ENCODE data around the gene GPX7. TPM values are rescaled to one million over a fixed set of nuclear protein-coding genes. Genes with fewer than 3 reads are reported as not detected.
"Not testable (repeated sequence)": the region's sequence is repeated elsewhere in the genome, so short reads cannot be mapped to it uniquely, and the experiment has no call there.

GPX7 gene
- 100 to 1,000 TPM in 11 of 12 donors, not detected in 1; 112 to 157 (median 137) TPM for polyA plus RNA-seq (ENCODE audit: insufficient read length in 12 of 12)
- long read RNA-seq, donor 1, transcript GPX7-201 (3 exons, 1,228 nt), result major isoform, 29 of 32 reads
- long read RNA-seq, donor 1, partial matches to known transcripts, result 0 of 32 reads
- long read RNA-seq, donor 1, other reads (novel, unspliced or antisense), result 0 of 32 reads
- long read RNA-seq, donor 2, transcript GPX7-201 (3 exons, 1,228 nt), result major isoform, 109 of 110 reads
- long read RNA-seq, donor 2, partial matches to known transcripts, result 0 of 110 reads
- long read RNA-seq, donor 2, other reads (novel, unspliced or antisense), result 0 of 110 reads
- long read RNA-seq, donor 3, transcript GPX7-201 (3 exons, 1,228 nt), result major isoform, 50 of 53 reads
- long read RNA-seq, donor 3, partial matches to known transcripts, result 0 of 53 reads
- long read RNA-seq, donor 3, other reads (novel, unspliced or antisense), result 0 of 53 reads
- long read RNA-seq, donor 4, transcript GPX7-201 (3 exons, 1,228 nt), result major isoform, 40 of 42 reads
- long read RNA-seq, donor 4, partial matches to known transcripts, result 0 of 42 reads
- long read RNA-seq, donor 4, other reads (novel, unspliced or antisense), result 0 of 42 reads
- long read RNA-seq, donor 5, transcript GPX7-201 (3 exons, 1,228 nt), result major isoform, 136 of 146 reads
- long read RNA-seq, donor 5, partial matches to known transcripts, result 0 of 146 reads
- long read RNA-seq, donor 5, other reads (novel, unspliced or antisense), result 7 of 146 reads
- long read RNA-seq, donor 6, transcript GPX7-201 (3 exons, 1,228 nt), result major isoform, 58 of 67 reads
- long read RNA-seq, donor 6, partial matches to known transcripts, result 6 of 67 reads
- long read RNA-seq, donor 6, other reads (novel, unspliced or antisense), result 0 of 67 reads
- long read RNA-seq, donor 7, transcript GPX7-201 (3 exons, 1,228 nt), result major isoform, 53 of 53 reads
- long read RNA-seq, donor 7, partial matches to known transcripts, result 0 of 53 reads
- long read RNA-seq, donor 7, other reads (novel, unspliced or antisense), result 0 of 53 reads
- long read RNA-seq, donor 8, transcript GPX7-201 (3 exons, 1,228 nt), result major isoform, 128 of 137 reads
- long read RNA-seq, donor 8, partial matches to known transcripts, result 5 of 137 reads
- long read RNA-seq, donor 8, other reads (novel, unspliced or antisense), result 0 of 137 reads
- long read RNA-seq, donor 9, transcript GPX7-201 (3 exons, 1,228 nt), result major isoform, 76 of 82 reads
- long read RNA-seq, donor 9, transcript GPX7-202 (2 exons, 873 nt), result minor isoform, 6 of 82 reads
- long read RNA-seq, donor 9, partial matches to known transcripts, result 0 of 82 reads
- long read RNA-seq, donor 9, other reads (novel, unspliced or antisense), result 0 of 82 reads
- long read RNA-seq, donor 10, transcript GPX7-202 (2 exons, 873 nt), result minor isoform, 5 of 106 reads
- long read RNA-seq, donor 10, transcript GPX7-201 (3 exons, 1,228 nt), result major isoform, 101 of 106 reads
- long read RNA-seq, donor 10, partial matches to known transcripts, result 0 of 106 reads
- long read RNA-seq, donor 10, other reads (novel, unspliced or antisense), result 0 of 106 reads
- long read RNA-seq, donor 11, transcript GPX7-201 (3 exons, 1,228 nt), result major isoform, 110 of 114 reads
- long read RNA-seq, donor 11, partial matches to known transcripts, result 0 of 114 reads
- long read RNA-seq, donor 11, other reads (novel, unspliced or antisense), result 0 of 114 reads

- DNase-seq, result peak; percentile 53
These were observed at the start of gene GPX7 for GRCh38 chr1:52601991-52602855. TSS of gene GPX7 (plus strand) at chr1:52602371. CDS start at chr1:52602410, 39 bp downstream.

DNA sequence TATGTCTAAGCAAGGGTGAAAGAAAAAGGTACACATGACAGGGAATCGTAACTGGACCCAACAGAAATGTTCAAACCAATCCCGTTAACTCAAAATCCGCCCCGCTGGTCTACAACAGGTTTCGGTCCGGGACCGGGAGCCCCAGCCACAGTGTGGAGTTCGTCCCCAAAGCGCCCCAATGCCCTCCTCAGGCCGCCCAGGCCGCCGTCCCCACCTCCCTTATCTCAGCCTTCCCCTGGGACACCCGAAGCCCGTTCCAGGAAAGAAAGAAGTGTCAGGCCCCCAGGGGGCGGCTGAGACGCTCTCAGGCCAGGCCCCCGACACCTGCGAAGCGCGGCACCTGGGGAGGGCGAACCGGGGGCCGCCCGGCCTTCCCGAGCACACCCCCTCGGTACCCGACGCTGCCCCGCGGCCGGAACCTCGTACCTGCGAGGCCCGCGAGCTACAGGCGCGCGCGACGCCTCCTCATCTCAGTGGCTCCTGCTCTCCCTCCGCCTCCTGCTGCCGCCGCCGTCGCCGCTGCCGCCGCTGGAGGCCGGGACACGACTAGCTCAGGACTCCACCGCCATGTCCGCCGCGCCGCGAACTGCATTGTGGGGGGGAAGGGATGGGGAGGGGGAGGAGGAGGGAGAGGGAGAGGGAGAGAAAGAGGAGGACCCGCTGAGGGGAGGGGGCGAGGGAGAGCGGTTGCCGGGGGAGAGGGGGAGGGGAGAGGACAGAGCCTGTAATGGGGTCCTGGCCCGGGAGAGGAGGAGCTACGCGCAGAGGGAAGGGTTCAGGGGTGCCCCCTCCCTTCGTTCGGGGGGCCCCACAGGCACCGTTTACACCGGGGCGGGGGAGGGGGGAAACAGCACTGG lies 49.4 kb upstream of the GPX7 start, which contains the start of gene TUT4:
Gene TUT4 (minus strand): TSS at position 588 of the 857 bp plus-strand sequence. CDS start 26,812 bp downstream, outside the sequence.
- peak; percentile 93 for DNase-seq

DNA sequence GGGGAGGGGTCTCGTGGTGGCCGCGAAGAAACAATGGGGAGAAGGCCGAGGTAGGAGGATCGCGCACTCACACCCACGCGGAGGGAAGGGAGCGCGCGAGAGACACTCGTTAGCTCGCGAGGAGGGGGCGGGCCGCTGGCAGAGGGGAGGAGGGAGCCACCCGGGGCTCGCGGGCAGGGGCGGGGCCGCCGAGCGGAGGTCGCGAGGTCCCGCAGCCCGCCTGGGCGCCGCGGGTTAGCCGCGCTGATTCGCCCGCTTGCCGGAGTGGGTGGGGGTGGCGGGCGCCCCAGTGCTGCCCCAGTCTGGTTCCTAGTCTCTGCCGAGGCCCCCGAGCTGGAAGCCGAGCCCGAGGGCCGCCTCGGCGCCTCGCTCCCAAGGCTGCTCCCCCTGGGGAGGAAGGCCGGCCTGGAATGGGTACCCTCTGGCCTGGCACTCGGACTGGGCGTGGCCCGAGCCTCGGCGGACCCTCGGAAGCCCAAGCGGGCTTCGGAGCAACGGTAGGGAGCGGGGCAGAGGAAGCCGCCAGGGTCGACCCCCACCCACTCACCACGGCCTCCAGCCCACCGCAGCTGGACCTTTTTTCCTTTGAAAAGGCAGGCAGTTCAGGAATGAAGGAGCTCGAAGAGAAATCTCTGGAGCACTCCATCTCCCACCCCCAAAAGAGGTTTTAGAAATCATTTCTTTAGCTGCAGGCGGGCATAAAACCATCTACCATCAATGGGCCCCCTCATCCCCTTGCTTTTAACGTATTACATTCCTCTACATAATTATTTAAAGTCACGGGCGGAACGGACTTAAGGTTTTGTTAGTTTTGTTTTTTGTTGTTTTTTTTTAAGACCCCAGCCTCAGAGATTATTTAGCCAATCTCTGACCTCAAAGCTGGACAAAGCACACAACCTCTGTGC lies 48.6 kb upstream of the GPX7 start:
- DNase-seq, result peak; percentile 62

DNA sequence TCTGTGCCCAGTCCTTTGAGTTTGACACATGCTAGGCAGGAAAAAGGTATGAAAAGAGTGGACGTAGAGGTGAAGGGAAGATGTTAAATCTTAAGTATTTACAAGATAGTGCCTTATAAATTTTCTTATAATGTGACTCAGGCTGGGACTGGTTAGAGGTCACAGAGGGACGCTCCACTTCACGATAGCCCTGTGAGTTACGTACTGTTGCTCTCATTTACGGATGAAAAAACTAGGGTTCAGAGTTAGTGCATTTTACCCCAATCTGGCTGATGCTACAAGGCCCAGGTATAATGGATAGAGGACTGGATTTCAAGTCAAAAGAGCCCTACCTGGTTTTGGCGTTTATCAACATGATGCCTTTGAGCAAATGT lies 47.9 kb upstream of the GPX7 start:
- DNase-seq, result no peak

- no peak for DNase-seq
These were observed 47.4 kb upstream of the GPX7 start for GRCh38 chr1:52554756-52555155.

GRCh38 chr1:52556641-52557360 lies 45.4 kb upstream of the GPX7 start:
- DNase-seq, result no peak

DNA sequence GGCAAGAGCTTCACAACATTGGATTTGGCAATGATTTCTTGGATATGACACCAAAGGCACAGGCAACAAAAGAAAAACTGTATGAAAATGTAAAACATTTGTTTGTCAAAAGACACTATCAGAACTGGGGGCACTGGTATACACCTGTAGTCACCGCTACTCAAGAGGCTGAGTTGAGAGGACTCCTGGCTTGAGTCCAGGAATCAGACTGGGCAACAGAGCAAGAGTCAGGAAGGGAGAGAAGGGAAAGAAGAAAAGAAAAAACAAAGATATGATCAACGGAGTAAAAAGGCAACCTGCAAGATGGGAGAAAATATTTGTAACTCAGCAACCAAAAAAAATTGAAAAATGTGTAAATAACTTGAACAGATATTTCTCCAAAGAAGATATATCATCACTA lies 43.2 kb upstream of the GPX7 start:
- DNase-seq, result no peak

DNA sequence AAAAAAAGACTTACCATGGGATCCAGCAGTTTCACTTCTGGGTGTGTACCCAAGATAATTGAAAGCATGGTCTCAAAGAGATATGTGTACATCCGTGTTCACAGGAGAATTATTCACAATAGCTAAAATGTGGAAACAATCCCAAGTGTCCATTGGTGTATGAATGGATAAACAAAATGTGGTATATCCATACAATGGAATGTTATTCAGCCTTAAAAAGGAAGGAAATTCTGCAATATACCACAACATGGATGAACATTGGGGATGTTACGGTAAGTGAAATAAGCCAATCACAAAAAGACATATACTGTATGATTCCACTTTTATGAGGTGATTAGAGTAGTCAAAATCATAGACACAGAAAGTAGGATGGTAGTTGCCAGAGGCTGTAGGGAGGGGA lies 42.3 kb upstream of the GPX7 start:
- DNase-seq, result no peak

DNA sequence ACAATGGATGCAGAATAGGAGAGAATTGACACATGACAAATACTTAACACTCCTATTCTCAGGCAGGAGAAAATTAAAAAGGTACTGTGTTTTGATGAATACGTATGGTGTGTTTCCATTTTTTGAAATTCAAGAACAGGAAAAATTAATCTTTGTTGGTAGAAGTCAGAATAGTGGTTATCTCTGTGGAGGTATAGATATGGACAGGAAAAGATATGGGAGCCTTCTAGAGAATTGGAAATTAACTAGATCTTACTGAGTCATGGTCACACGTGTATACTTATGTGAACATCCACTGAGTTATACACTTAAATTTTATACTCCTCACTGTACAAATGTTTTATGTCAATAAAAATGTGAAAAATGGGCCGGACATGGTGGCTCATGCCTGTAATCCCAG lies 39.4 kb upstream of the GPX7 start:
- DNase-seq, result no peak

GRCh38 chr1:52567943-52568342 lies 34.2 kb upstream of the GPX7 start:
- DNase-seq, result no peak

DNA sequence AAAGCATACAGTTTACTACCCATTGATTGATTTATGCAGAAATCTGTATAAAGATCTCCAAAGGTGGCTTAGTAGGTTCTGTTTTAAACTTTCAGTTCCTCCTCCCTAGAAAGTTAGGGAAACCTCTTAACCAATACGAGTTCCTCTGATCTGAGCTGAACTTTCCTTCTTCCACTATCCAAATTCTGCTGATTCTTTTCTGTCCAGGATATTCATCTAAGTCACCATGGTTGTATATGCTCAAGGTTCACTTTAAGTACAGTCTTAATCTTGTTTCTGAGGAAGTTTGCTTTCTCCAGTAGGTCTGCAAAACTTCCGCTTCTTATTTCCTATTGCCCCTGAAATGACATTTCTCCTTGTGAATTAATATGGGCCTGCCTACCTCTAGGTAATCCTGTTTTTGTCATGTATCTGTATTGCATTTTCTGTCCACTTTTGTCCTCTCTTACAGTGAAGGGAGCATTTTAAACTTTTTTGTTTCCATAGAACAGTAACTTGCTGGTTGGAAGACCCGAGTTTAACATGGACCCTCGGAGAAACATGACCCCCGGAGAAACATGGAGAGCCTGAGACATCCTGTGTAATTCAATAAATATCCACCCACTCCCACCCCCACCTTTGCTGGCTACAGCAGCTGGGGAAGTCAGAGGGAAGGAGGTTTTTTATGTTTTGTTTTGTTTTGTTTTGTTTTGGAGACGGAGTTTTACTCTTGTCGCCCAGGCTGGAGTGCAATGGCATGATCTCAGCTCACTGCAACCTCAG lies 32.5 kb upstream of the GPX7 start:
- DNase-seq, result no peak

GRCh38 chr1:52571783-52572182 lies 30.4 kb upstream of the GPX7 start:
- DNase-seq, result no peak

DNA sequence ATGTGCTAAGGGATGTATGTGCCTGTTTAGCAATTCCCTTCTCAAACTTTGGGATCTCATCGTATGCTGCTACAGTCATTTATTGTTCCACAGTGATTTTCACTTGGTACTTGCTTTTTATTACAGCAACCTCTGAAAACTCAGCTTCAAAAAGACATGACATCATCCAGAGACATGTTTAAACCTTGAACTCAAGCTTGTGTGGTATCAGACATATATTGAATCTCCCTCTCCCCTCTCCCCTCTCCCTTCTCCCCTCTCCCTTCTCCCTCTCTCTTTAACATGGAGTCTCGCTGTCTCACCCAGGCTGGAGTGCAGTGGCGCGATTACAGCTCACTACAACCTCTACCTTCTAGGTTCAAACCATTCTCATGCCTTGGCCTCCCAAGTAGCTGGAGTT lies 29.8 kb upstream of the GPX7 start:
- DNase-seq, result no peak

- no peak for DNase-seq
These were observed 27.6 kb upstream of the GPX7 start for GRCh38 chr1:52574594-52574993.

- DNase-seq, result no peak
These were observed 26.1 kb upstream of the GPX7 start for GRCh38 chr1:52576074-52576473.

DNA sequence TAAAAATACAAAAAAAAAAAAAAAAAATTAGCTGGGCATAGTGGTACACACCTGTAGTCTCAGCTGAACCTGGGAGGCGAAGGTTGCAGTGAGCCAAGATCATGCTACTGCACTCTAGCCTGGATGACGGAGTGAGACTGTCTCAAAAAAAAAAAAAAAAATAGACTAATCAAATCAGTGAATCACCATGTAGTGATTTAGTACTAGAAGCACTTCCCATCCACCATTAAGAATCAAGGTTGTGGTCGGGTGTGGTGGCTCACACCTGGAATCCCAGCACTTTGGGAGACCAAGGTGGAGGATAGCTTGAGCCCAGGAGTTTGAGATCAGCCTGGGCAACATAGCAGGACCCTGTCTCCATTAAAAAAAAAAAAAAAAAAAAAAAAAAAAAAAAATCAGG lies 24.1 kb upstream of the GPX7 start:
- DNase-seq, result not testable (repeated sequence)
